ENCODE data around the gene TTC1.
"Not testable (repeated sequence)": the region's sequence is repeated elsewhere in the genome, so short reads cannot be mapped to it uniquely, and the experiment has no call there.

Gene TTC1

GRCh38 chr5:159992566-159992965, 16.4 kb upstream of the TTC1 start:
- FAIRE-seq (no peak), DNase-seq (ENCODE audit: extremely low spot score, insufficient read length, low read depth) (no peak)

GRCh38 chr5:159993194-159993593, 15.7 kb upstream of the TTC1 start:
- no peak for FAIRE-seq

GRCh38 chr5:159995907-159996306, 13.0 kb upstream of the TTC1 start:
- no peak for FAIRE-seq
- no peak for DNase-seq (ENCODE audit: extremely low spot score, insufficient read length, low read depth)

More at GRCh38 chr5:159993194-159993593, 15.7 kb upstream of the TTC1 start:
- no peak for DNase-seq (ENCODE audit: extremely low spot score, insufficient read length, low read depth)

GRCh38 chr5:160001457-160001856, 7.5 kb upstream of the TTC1 start:
- DNase-seq (ENCODE audit: extremely low spot score, insufficient read length, low read depth): no peak
- no peak for FAIRE-seq

- DNase-seq (ENCODE audit: extremely low spot score, insufficient read length, low read depth) (no peak), FAIRE-seq (no peak)
These were observed 1.4 kb upstream of the TTC1 start for GRCh38 chr5:160007514-160007913.

- FAIRE-seq; DNase-seq (ENCODE audit: extremely low spot score, insufficient read length, low read depth): not testable (repeated sequence)
These were observed 436 bp upstream of the TTC1 start for GRCh38 chr5:160008529-160008876.

GRCh38 chr5:160009591-160009989, 651 bp downstream of the TTC1 start:
- DNase-seq (ENCODE audit: extremely low spot score, insufficient read length, low read depth): no peak
- FAIRE-seq: no peak

- DNase-seq (ENCODE audit: extremely low spot score, insufficient read length, low read depth) (no peak), FAIRE-seq (no peak)
These were observed 2.5 kb downstream of the TTC1 start for GRCh38 chr5:160011471-160011870.

- FAIRE-seq: not testable (repeated sequence)
These were observed 5.3 kb downstream of the TTC1 start for GRCh38 chr5:160014197-160014596.

GRCh38 chr5:160018945-160019625, 10.1 kb downstream of the TTC1 start:
- FAIRE-seq (no peak), DNase-seq (ENCODE audit: extremely low spot score, insufficient read length, low read depth) (no peak)

More at GRCh38 chr5:160014197-160014596, 5.3 kb downstream of the TTC1 start:
- not testable (repeated sequence) for DNase-seq (ENCODE audit: extremely low spot score, insufficient read length, low read depth)

GRCh38 chr5:160020266-160020770, 11.4 kb downstream of the TTC1 start:
- no peak for FAIRE-seq
- DNase-seq (ENCODE audit: extremely low spot score, insufficient read length, low read depth): no peak

GRCh38 chr5:160020964-160021363, 12.0 kb downstream of the TTC1 start:
- FAIRE-seq: no peak
- no peak for DNase-seq (ENCODE audit: extremely low spot score, insufficient read length, low read depth)

- peak; percentile 14 for DNase-seq (ENCODE audit: extremely low spot score, insufficient read length, low read depth)
- peak; percentile 84 for FAIRE-seq
These were observed 13.0 kb downstream of the TTC1 start for GRCh38 chr5:160021831-160022446.

- FAIRE-seq (no peak), DNase-seq (ENCODE audit: extremely low spot score, insufficient read length, low read depth) (no peak)
These were observed 14.3 kb downstream of the TTC1 start for GRCh38 chr5:160023007-160023907.

- no peak for DNase-seq (ENCODE audit: extremely low spot score, insufficient read length, low read depth)
- no peak for FAIRE-seq
These were observed 15.1 kb downstream of the TTC1 start for GRCh38 chr5:160023908-160024630.

- FAIRE-seq (no peak), DNase-seq (ENCODE audit: extremely low spot score, insufficient read length, low read depth) (no peak)
These were observed 20.1 kb downstream of the TTC1 start for GRCh38 chr5:160029004-160029403.

GRCh38 chr5:160029540-160030139, 20.7 kb downstream of the TTC1 start:
- no peak for DNase-seq (ENCODE audit: extremely low spot score, insufficient read length, low read depth)
- FAIRE-seq: no peak

GRCh38 chr5:160030631-160031377, 21.9 kb downstream of the TTC1 start:
- no peak for DNase-seq (ENCODE audit: extremely low spot score, insufficient read length, low read depth)
- FAIRE-seq: no peak
